GM18502 (cell line): ENCODE data around the gene LRRTM2.
"Not testable (repeated sequence)": the region's sequence is repeated elsewhere in the genome, so short reads cannot be mapped to it uniquely, and the experiment has no call there.

Experiments used
- ATAC-seq: cut with Tn5 transposase; IDR thresholded peaks from one replicate; pipeline ENCODE4 v1.9.1; 2021; ENCODE audit warnings: mild to moderate bottlenecking; ENCODE audit not compliant: unreplicated experiment, poor library complexity

LRRTM2 gene

GRCh38 chr5:138874771-138875551 lies at the start of gene LRRTM2:
LRRTM2 (minus strand) TSS chr5:138875335; CDS start chr5:138874911, 424 bp downstream.
- no peak for ATAC-seq

- no peak for ATAC-seq
Observed at GRCh38 chr5:138922494-138922893, 47.4 kb upstream of the LRRTM2 start.

GRCh38 chr5:138921362-138921761 lies 46.2 kb upstream of the LRRTM2 start:
- ATAC-seq, result not testable (repeated sequence)

- no peak for ATAC-seq
Observed at GRCh38 chr5:138920181-138920580, 45.0 kb upstream of the LRRTM2 start.

- no peak for ATAC-seq
Observed at GRCh38 chr5:138918686-138919085, 43.6 kb upstream of the LRRTM2 start.

GRCh38 chr5:138914338-138914737 lies 39.2 kb upstream of the LRRTM2 start:
- ATAC-seq, result no peak

GRCh38 chr5:138913773-138914172 lies 38.6 kb upstream of the LRRTM2 start:
- ATAC-seq, result no peak

GRCh38 chr5:138912093-138912492 lies 37.0 kb upstream of the LRRTM2 start:
- no peak for ATAC-seq

GRCh38 chr5:138911441-138911840 lies 36.3 kb upstream of the LRRTM2 start:
- no peak for ATAC-seq

- ATAC-seq, result no peak
Observed at GRCh38 chr5:138910546-138911185, 35.5 kb upstream of the LRRTM2 start.

GRCh38 chr5:138909734-138910133 lies 34.6 kb upstream of the LRRTM2 start:
- no peak for ATAC-seq

GRCh38 chr5:138905541-138905940 lies 30.4 kb upstream of the LRRTM2 start:
- no peak for ATAC-seq

- ATAC-seq, result no peak
Observed at GRCh38 chr5:138903130-138903775, 28.1 kb upstream of the LRRTM2 start.

- no peak for ATAC-seq
Observed at GRCh38 chr5:138901716-138902115, 26.6 kb upstream of the LRRTM2 start.

- no peak for ATAC-seq
Observed at GRCh38 chr5:138900281-138900965, 25.3 kb upstream of the LRRTM2 start.

GRCh38 chr5:138898742-138899141 lies 23.6 kb upstream of the LRRTM2 start:
- no peak for ATAC-seq

GRCh38 chr5:138898299-138898698 lies 23.2 kb upstream of the LRRTM2 start:
- ATAC-seq, result no peak

GRCh38 chr5:138895918-138896317 lies 20.8 kb upstream of the LRRTM2 start:
- ATAC-seq, result no peak

- ATAC-seq, result no peak
Observed at GRCh38 chr5:138890644-138891043, 15.5 kb upstream of the LRRTM2 start.

- no peak for ATAC-seq
Observed at GRCh38 chr5:138889994-138890393, 14.9 kb upstream of the LRRTM2 start.

GRCh38 chr5:138884554-138884953 lies 9.4 kb upstream of the LRRTM2 start:
- ATAC-seq, result no peak
